Adrenal gland (tissue), 12 donors: ENCODE measurements around the gene NDUFA11. TPM values are rescaled to one million over a fixed set of nuclear protein-coding genes. Genes with fewer than 3 reads are reported as not detected.

Experiments used
- DNase-seq, 7 donors: peaks; one replicate each; pipeline ENCODE4 v3.0.0-alpha.2; 2019 to 2020
- H3K27ac ChIP-seq, 5 donors: fragments of 200-600 bp; sonication (generic) in 4 of 5; 1 replicate in 3 of 5; 2 replicates in 2 of 5; pipeline versions ENCODE4 v1.5.1 to v1.8.0; 2016 to 2020; ENCODE audit warnings: mild to moderate bottlenecking in 1 of 5
- H3K27me3 ChIP-seq: fragments of 200-600 bp; 2 replicates; pipeline ENCODE4 v1.8.0; 2021
- H3K36me3 ChIP-seq, 2 donors: fragments of 200-600 bp; replicated peaks in 1 of 2; 1 replicate in 1 of 2; 2 replicates in 1 of 2; pipeline versions ENCODE4 v1.5.1 to v1.8.0; 2018 to 2022
- H3K4me1 ChIP-seq, 2 donors: fragments of 200-600 bp; replicated peaks in 1 of 2; 1 replicate in 1 of 2; 2 replicates in 1 of 2; pipeline versions ENCODE4 v1.5.1 to v1.8.0; 2018 to 2021
- H3K4me3 ChIP-seq, 4 donors: fragments of 200-600 bp; sonication (generic) in 3 of 4; one replicate each; pipeline ENCODE4 v1.5.1; 2016 to 2018
- H3K9me3 ChIP-seq, 3 donors: fragments of 200-600 bp; sonication (generic) in 1 of 3; replicated peaks in 1 of 3; 1 replicate in 2 of 3; 2 replicates in 1 of 3; pipeline versions ENCODE4 v1.5.1 to v1.8.0; 2016 to 2021
- CTCF ChIP-seq, 6 experiments: fragments of 450-650 bp in 4 of 6; fragments of 200-600 bp in 2 of 6; sonication (generic) in 1 of 6; IDR thresholded peaks; 1 replicate in 5 of 6; 2 replicates in 1 of 6; pipeline versions ENCODE4 v1.5.1 to v1.8.0; 2016 to 2021; ENCODE audit warnings: antibody characterized with exemption in 6 of 6, mild to moderate bottlenecking in 2 of 6, moderate library complexity in 1 of 6
- POLR2A ChIP-seq, 2 donors: fragments of 450-650 bp; IDR thresholded peaks; one replicate each; pipeline ENCODE4 v1.6.1; 2017; ENCODE audit warnings: antibody characterized with exemption in 2 of 2, mild to moderate bottlenecking in 2 of 2, moderate library complexity in 1 of 2
- WGBS, 4 donors: extraction: QIAGEN DNeasy Blood & Tissue Kit in 2 of 4; methylation state at CpG; one replicate each; pipeline versions ENCODE4 v1.1.5 to v1.1.7; 2013 to 2017; 5-methylcytosine and 5-hydroxymethylcytosine counted together
- intact Hi-C, 2 donors: fragments of 100-400 bp; cut with DNase I; formaldehyde crosslinking; loops; one replicate each; pipeline versions ENCODE4 v1.14.1 to v1.15.0; 2022 to 2023
- polyA plus RNA-seq, 3 donors: library from polyadenylated mRNA; stranded (reverse); fragments of 200-250 nt in 2 of 3; fragments of 350-450 nt in 1 of 3; fragmentation: Illumina TruSeq in 1 of 3; extraction: RNeasy Lipid Tissue Mini Kit (QIAGEN cat#74804) in 1 of 3; gene quantifications; one replicate each; pipeline ENCODE4 v1.2.3, GENCODE V29; 2013 to 2014
- total RNA-seq, 9 donors: library from RNA; depleted of rRNA in 4 of 9; stranded (reverse); fragments of >200 nt in 4 of 9; fragments of 120-200 nt in 1 of 9; fragmentation: NEBNext Ultra II Directional in 1 of 9; extraction: Animal tissue kit (Norgen Biotek cat#: 25700) in 1 of 9; gene quantifications; one replicate each; pipeline versions ENCODE4 v1.1.0 to v1.2.4, GENCODE V29; 2013 to 2023
- donor health status: healthy with polysubstance abuse.
- donor health status: Bipolar disorder and iron deficiency.
- donor health status: DM: yes; HTN: yes; CAD: no.
- donor health status: DM: no; HTN: no; CAD: no.
- donor health status: DM: no; HTN: no; CAD: no.
- donor health status: DM: yes; HTN: yes; CAD: no.

Gene NDUFA11
- total and polyA plus RNA-seq, 12 donors = 288 to 856 (median 426) TPM

GRCh38 chr19:5952193-5953029 is 48.8 kb upstream of the NDUFA11 start:
- no peak for DNase-seq
- Histone ChIP-seq H3K9me3 (no peaks in the 10 kb centered on the region), H3K4me1 (peaks cover 40 to 99% of the 10 kb centered on the region in 2 donors), H3K27me3 (no peaks in the 10 kb centered on the region), H3K27ac (peak overlapping the region in 3 of 5 donors; percentile 70 to 87 (median 86)), H3K36me3 (peaks cover 0 to 6% of the 10 kb centered on the region in 2 donors), H3K4me3 (no peak overlapping the region)
- intact Hi-C loops = no loop called here
- 66 to 75% (median 71%) methylated on average over 16 to 18 of the region's 18 CpGs for WGBS, 4 donors
- TF ChIP-seq CTCF (IDR thresholded peaks at IDR 0.05) (no peak), POLR2A (IDR thresholded peaks at IDR 0.05) (no peak)

- H3K9me3 ChIP-seq = no peaks in the 10 kb centered on the region
- H3K4me1 ChIP-seq = peaks cover 33 to 99% of the 10 kb centered on the region in 2 donors
- 55 to 64% (median 61%) methylated on average over 18 to 19 of the region's 19 CpGs for WGBS, 4 donors
- no peaks in the 10 kb centered on the region for H3K27me3 ChIP-seq
- H3K36me3 ChIP-seq = peaks cover 0 to 6% of the 10 kb centered on the region in 2 donors
- no peak for TF ChIP-seq POLR2A (IDR thresholded peaks at IDR 0.05)
- TF ChIP-seq CTCF (IDR thresholded peaks at IDR 0.05) = no peak
- intact Hi-C loops = no loop called here
- H3K27ac ChIP-seq = peak overlapping the region in 2 of 5 donors; percentile 86 to 87
- H3K4me3 ChIP-seq = no peak overlapping the region
- DNase-seq = peak in 1 of 7 donors; percentile 41
Measured at GRCh38 chr19:5951338-5951861, 47.8 kb upstream of the NDUFA11 start.

- Histone ChIP-seq H3K4me3 (no peak overlapping the region), H3K27ac (peak overlapping the region in 2 of 5 donors; percentile 86 to 87), H3K9me3 (no peaks in the 10 kb centered on the region), H3K36me3 (peaks cover 0 to 6% of the 10 kb centered on the region in 2 donors), H3K4me1 (peaks cover 33 to 97% of the 10 kb centered on the region in 2 donors), H3K27me3 (no peaks in the 10 kb centered on the region)
- no peak for DNase-seq
- WGBS, 4 donors = 60 to 78% (median 69%) methylated on average over 3 of the region's 3 CpGs
- intact Hi-C loops = no loop called here
- TF ChIP-seq POLR2A (IDR thresholded peaks at IDR 0.05) (no peak), CTCF (IDR thresholded peaks at IDR 0.05) (no peak)
Measured at GRCh38 chr19:5950741-5951140, 47.2 kb upstream of the NDUFA11 start.

DNA sequence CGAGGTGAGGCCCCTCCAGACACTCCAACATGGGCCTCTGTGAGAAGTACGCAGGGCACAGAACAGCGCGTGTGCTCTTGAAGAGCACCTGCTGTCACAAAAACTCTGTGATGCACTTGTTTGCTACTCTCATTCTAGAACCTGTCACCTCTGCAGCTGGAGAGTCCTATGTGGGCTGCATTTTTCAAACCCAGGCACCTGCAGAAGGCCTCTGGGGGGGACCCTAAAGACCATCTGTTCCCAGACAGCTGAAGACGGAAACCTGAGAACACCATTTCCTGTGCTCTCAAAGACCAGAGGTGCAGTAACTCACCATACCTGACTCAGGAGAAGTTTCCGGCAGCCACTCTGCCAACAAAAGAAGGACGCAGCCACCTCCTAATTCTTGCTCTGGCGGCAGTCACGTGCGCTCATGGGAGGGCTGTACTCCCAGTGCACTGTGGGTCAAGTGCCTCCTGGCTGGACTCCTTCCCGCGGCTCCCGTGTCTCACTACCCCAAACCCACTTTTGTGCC is 46.3 kb upstream of the NDUFA11 start:
- H3K4me1 ChIP-seq = peaks cover 30 to 88% of the 10 kb centered on the region in 2 donors
- H3K9me3 ChIP-seq = no peaks in the 10 kb centered on the region
- no peak overlapping the region for H3K4me3 ChIP-seq
- H3K27me3 ChIP-seq = no peaks in the 10 kb centered on the region
- peak overlapping the region in 1 of 5 donors; percentile 80 for H3K27ac ChIP-seq
- intact Hi-C loops = no loop called here
- WGBS, 4 donors = 92 to 97% (median 93%) methylated on average over 9 to 13 of the region's 13 CpGs
- TF ChIP-seq POLR2A (IDR thresholded peaks at IDR 0.05) (no peak), CTCF (IDR thresholded peaks at IDR 0.05) (no peak)
- no peak for DNase-seq
- peaks cover 0 to 9% of the 10 kb centered on the region in 2 donors for H3K36me3 ChIP-seq
